PC-3 (cell line): ENCODE results near the gene TAS2R60. TPM values are rescaled to one million over a fixed set of nuclear protein-coding genes. Genes with fewer than 3 reads are reported as not detected.
"Not testable (repeated sequence)": the region's sequence is repeated elsewhere in the genome, so short reads cannot be mapped to it uniquely, and the experiment has no call there.

ENCODE experiments used
- ATAC-seq: fragments of 200-7000 bp; cut with Tn5 transposase; 2 replicates; pipeline ENCODE4 v1.9.1; 2020; ENCODE audit warnings: mild to moderate bottlenecking, moderate library complexity
- BruUV-seq: library from RNA; stranded (reverse); fragments of 400-500 nt; replicated peaks from 2 replicates; lab custom pipeline; 2021; lab: Mats Ljungman, UMichigan
- CTCF ChIA-PET: fragments of 300-600 bp; sonication (Branson Sonifier 250); formaldehyde crosslinking; loops from one replicate; lab custom pipeline; 2022; ENCODE audit warnings: antibody characterized with exemption; lab: Charles Lee
- POLR2A ChIA-PET: fragments of 300-600 bp; sonication (Branson Sonifier 250); formaldehyde crosslinking; loops from one replicate; lab custom pipeline; 2022; ENCODE audit warnings: antibody characterized with exemption; ENCODE audit not compliant: unreplicated experiment; lab: Charles Lee
- DNase-seq: peaks from one replicate; pipeline ENCODE4 v3.0.0-alpha.2; 2015
- H2AFZ ChIP-seq: fragments of 300-600 bp; sonication (generic); 2 replicates; pipeline ENCODE4 v1.6.0; 2016; ENCODE audit warnings: antibody characterized with exemption, low read length
- H3F3A ChIP-seq: fragments of 300-600 bp; sonication (generic); one replicate; pipeline ENCODE4 v1.6.0; 2017; ENCODE audit warnings: antibody characterized with exemption, low read length, control low read depth, mild to moderate bottlenecking; ENCODE audit not compliant: unreplicated experiment
- H3K27ac ChIP-seq: fragments of 300-600 bp; sonication (generic); 2 replicates; pipeline ENCODE4 v1.5.1; 2016; ENCODE audit warnings: mild to moderate bottlenecking, low read length
- H3K27me3 ChIP-seq: fragments of 300-600 bp; sonication (generic); 2 replicates; pipeline ENCODE4 v1.6.1; 2016; ENCODE audit warnings: low read length, mixed read lengths
- H3K36me3 ChIP-seq: fragments of 300-600 bp; sonication (generic); 2 replicates; pipeline ENCODE4 v1.6.1; 2016; ENCODE audit warnings: low read depth, mixed run types, low read length, mixed read lengths
- H3K4me1 ChIP-seq: fragments of 300-600 bp; sonication (generic); 2 replicates; pipeline ENCODE4 v1.5.1; 2016; ENCODE audit warnings: low read length; ENCODE audit not compliant: insufficient read depth
- H3K4me2 ChIP-seq: fragments of 300-600 bp; sonication (generic); 2 replicates; pipeline ENCODE4 v1.6.0; 2016; ENCODE audit warnings: low read length
- H3K4me3 ChIP-seq: fragments of 300-600 bp; sonication (generic); 2 replicates; pipeline ENCODE4 v1.5.1; 2016; ENCODE audit warnings: mild to moderate bottlenecking, low read length, mixed read lengths
- H3K79me2 ChIP-seq: fragments of 300-600 bp; sonication (generic); 2 replicates; pipeline ENCODE4 v1.6.1; 2017; ENCODE audit warnings: low read length, mixed read lengths
- H3K9ac ChIP-seq: fragments of 300-600 bp; sonication (generic); 2 replicates; pipeline ENCODE4 v1.6.0; 2016; ENCODE audit warnings: mild to moderate bottlenecking, low read length
- H3K9me2 ChIP-seq: fragments of 300-600 bp; sonication (generic); replicated peaks from 2 replicates; pipeline ENCODE4 v1.6.1; 2016; ENCODE audit warnings: mixed run types, low read length, mixed read lengths
- H3K9me3 ChIP-seq: fragments of 300-600 bp; sonication (generic); 2 replicates; pipeline ENCODE4 v1.6.1; 2016; ENCODE audit warnings: low read length, mixed read lengths
- H4K20me1 ChIP-seq: fragments of 300-600 bp; sonication (generic); 2 replicates; pipeline ENCODE4 v1.6.1; 2016; ENCODE audit warnings: low read length, mixed read lengths
- EZH2 ChIP-seq: fragments of 300-600 bp; sonication (generic); IDR thresholded peaks from one replicate; pipeline ENCODE4 v1.6.1; 2017; ENCODE audit warnings: antibody characterized with exemption, mild to moderate bottlenecking, low read length; ENCODE audit not compliant: unreplicated experiment
- EZH2phosphoT487 ChIP-seq: fragments of 300-600 bp; sonication (generic); IDR thresholded peaks from 2 replicates; pipeline ENCODE4 v1.6.1; 2018; ENCODE audit warnings: mild to moderate bottlenecking, antibody characterized with exemption, low read length, borderline replicate concordance
- intact Hi-C: fragments of 100-400 bp; cut with micrococcal nuclease; formaldehyde crosslinking; loops from 2 replicates; pipeline ENCODE4 v1.9.0; 2023
- total RNA-seq: library from RNA; depleted of rRNA; stranded (reverse); fragments of >200 nt; gene quantifications from 2 replicates; pipeline ENCODE4 v1.2.3, GENCODE V29; 2014
- TF ChIP-seq, protein P1 (sequence below): fragments of 300-600 bp; sonication (generic); conservative IDR thresholded peaks from 2 replicates; pipeline ENCODE4 v1.5.1; 2017; ENCODE audit warnings: antibody characterized with exemption, low read depth, mild to moderate bottlenecking, low read length

The TAS2R60 gene
- total RNA-seq, 1 experiment from 2014 or later = not detected

DNA sequence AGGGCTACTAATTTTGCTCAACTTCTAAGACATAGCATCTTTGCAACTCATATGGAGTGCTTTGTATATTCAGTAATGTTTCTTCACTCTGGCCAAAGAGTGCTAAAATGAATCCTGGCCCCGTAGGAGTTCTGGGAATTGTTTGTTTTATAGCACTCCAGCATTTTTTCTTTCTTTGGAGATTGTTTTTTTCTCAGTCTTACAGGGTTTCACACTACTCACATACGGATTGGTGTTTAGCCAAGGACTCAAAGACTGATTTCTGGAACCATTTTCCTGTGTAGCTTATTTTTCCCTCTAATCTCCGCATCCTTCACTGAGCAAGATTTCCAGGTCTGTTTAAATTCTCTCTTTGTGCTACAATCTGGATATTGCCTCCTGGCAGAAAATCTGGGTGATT is 40.9 kb downstream of the TAS2R60 start:
- DNase-seq = no peak
- TF ChIP-seq, protein P1, sequence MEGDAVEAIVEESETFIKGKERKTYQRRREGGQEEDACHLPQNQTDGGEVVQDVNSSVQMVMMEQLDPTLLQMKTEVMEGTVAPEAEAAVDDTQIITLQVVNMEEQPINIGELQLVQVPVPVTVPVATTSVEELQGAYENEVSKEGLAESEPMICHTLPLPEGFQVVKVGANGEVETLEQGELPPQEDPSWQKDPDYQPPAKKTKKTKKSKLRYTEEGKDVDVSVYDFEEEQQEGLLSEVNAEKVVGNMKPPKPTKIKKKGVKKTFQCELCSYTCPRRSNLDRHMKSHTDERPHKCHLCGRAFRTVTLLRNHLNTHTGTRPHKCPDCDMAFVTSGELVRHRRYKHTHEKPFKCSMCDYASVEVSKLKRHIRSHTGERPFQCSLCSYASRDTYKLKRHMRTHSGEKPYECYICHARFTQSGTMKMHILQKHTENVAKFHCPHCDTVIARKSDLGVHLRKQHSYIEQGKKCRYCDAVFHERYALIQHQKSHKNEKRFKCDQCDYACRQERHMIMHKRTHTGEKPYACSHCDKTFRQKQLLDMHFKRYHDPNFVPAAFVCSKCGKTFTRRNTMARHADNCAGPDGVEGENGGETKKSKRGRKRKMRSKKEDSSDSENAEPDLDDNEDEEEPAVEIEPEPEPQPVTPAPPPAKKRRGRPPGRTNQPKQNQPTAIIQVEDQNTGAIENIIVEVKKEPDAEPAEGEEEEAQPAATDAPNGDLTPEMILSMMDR = no peak
- no peak for TF ChIP-seq EZH2phosphoT487
- TF ChIP-seq EZH2 = no peak
- Histone ChIP-seq H2AFZ (no peak overlapping the region), H3K36me3 (no peaks in the 10 kb centered on the region), H3K27ac (no peak overlapping the region), H4K20me1 (no peaks in the 10 kb centered on the region), H3F3A (no peaks in the 10 kb centered on the region), H3K4me3 (no peak overlapping the region), H3K9me2 (no peaks in the 10 kb centered on the region), H3K4me2 (no peak overlapping the region), H3K4me1 (no peaks in the 10 kb centered on the region), H3K27me3 (no peaks in the 10 kb centered on the region), H3K9me3 (no peaks in the 10 kb centered on the region), H3K9ac (no peak overlapping the region), H3K79me2 (no peaks in the 10 kb centered on the region)
- BruUV-seq = no TSS peak
- ChIA-PET POLR2A (no interaction called here), CTCF (no interaction called here)
- intact Hi-C loops = no loop called here
- ATAC-seq = no peak

DNA sequence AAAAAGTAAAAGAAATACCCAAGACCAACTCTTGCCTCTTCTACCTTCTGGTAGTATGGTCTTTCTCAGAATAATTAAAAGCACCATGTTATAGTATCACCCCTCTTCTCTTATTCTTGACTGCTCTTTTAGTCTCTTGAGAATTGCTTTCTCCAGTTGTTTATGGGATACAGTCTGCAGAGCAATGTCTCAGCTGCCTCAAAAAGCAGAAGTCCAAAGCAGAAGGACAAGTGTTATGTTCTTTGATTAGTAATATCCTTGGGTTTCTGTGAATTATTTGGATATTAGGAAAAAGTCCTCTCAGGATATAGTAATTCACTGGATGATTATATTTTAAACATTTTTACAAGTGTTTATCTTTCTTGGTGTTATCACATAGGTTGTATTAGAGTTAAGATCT is 41.8 kb downstream of the TAS2R60 start:
- no TSS peak for BruUV-seq
- Histone ChIP-seq H3K4me1 (no peaks in the 10 kb centered on the region), H3K9me2 (no peaks in the 10 kb centered on the region), H3K9ac (no peak overlapping the region), H3K27ac (no peak overlapping the region), H3F3A (no peaks in the 10 kb centered on the region), H3K27me3 (no peaks in the 10 kb centered on the region), H4K20me1 (no peaks in the 10 kb centered on the region), H3K9me3 (no peaks in the 10 kb centered on the region), H3K79me2 (no peaks in the 10 kb centered on the region), H3K36me3 (no peaks in the 10 kb centered on the region), H3K4me2 (no peak overlapping the region), H3K4me3 (no peak overlapping the region), H2AFZ (no peak overlapping the region)
- POLR2A ChIA-PET = no interaction called here
- ATAC-seq (no peak), DNase-seq (no peak)
- TF ChIP-seq EZH2 = no peak
- no peak for TF ChIP-seq EZH2phosphoT487
- TF ChIP-seq, protein P1 = no peak
- CTCF ChIA-PET = no interaction called here
- intact Hi-C loops = no loop called here

- DNase-seq = no peak
- no peak for ATAC-seq
- no peak for TF ChIP-seq EZH2phosphoT487
- Histone ChIP-seq H2AFZ (no peak overlapping the region), H3K4me3 (no peak overlapping the region), H3K4me1 (no peaks in the 10 kb centered on the region), H3K9ac (no peak overlapping the region), H3K36me3 (no peaks in the 10 kb centered on the region), H4K20me1 (no peaks in the 10 kb centered on the region), H3K79me2 (no peaks in the 10 kb centered on the region), H3K9me2 (no peaks in the 10 kb centered on the region), H3K4me2 (no peak overlapping the region), H3K27ac (no peak overlapping the region), H3K9me3 (no peaks in the 10 kb centered on the region), H3K27me3 (no peaks in the 10 kb centered on the region), H3F3A (no peaks in the 10 kb centered on the region)
- ChIA-PET CTCF (no interaction called here), POLR2A (no interaction called here)
- intact Hi-C loops = no loop called here
- BruUV-seq = no TSS peak
Measured at GRCh38 chr7:143485500-143485899, 42.2 kb downstream of the TAS2R60 start.

- intact Hi-C loops, CTCF ChIA-PET, H3K4me1 ChIP-seq, H4K20me1 ChIP-seq, POLR2A ChIA-PET, H3K9ac ChIP-seq, DNase-seq, H2AFZ ChIP-seq, H3K9me2 ChIP-seq, H3K27ac ChIP-seq, H3K36me3 ChIP-seq, BruUV-seq, H3K9me3 ChIP-seq, H3K79me2 ChIP-seq, H3K27me3 ChIP-seq, H3K4me3 ChIP-seq, H3K4me2 ChIP-seq, H3F3A ChIP-seq, ATAC-seq: not testable (repeated sequence)
Measured at GRCh38 chr7:143486266-143486665, 43.0 kb downstream of the TAS2R60 start.
